ENCODE measurements around the gene OR56B4. TPM values are rescaled to one million over a fixed set of nuclear protein-coding genes. Genes with fewer than 3 reads are reported as not detected.
"Not testable (repeated sequence)": the region's sequence is repeated elsewhere in the genome, so short reads cannot be mapped to it uniquely, and the experiment has no call there.

OR56B4 gene
- total RNA-seq, 1 donor = not detected

GRCh38 chr11:6124245-6124644, 16.8 kb downstream of the OR56B4 start:
- Histone ChIP-seq H3K4me3 (ENCODE audit: low read length) (no peak overlapping the region), H3K27me3 (ENCODE audit: insufficient read depth, low read length) (no peaks in the 10 kb centered on the region)

GRCh38 chr11:6127881-6128280, 20.4 kb downstream of the OR56B4 start:
- Histone ChIP-seq H3K9me3 (ENCODE audit: low read depth, low read length) (no peaks in the 10 kb centered on the region), H3K4me1 (ENCODE audit: insufficient read depth, low read length) (peaks cover 56% of the 10 kb centered on the region), H3K27me3 (ENCODE audit: insufficient read depth, low read length) (no peaks in the 10 kb centered on the region), H3K4me3 (ENCODE audit: low read length) (no peak overlapping the region)

More at GRCh38 chr11:6124245-6124644, 16.8 kb downstream of the OR56B4 start:
- Histone ChIP-seq H3K9me3 (ENCODE audit: low read depth, low read length) (no peaks in the 10 kb centered on the region), H3K4me1 (ENCODE audit: insufficient read depth, low read length) (peaks cover 35% of the 10 kb centered on the region)

- H3K4me3 ChIP-seq (ENCODE audit: low read length) = no peak overlapping the region
- no peaks in the 10 kb centered on the region for H3K27me3 ChIP-seq (ENCODE audit: insufficient read depth, low read length)
- H3K4me1 ChIP-seq (ENCODE audit: insufficient read depth, low read length) = peaks cover 48% of the 10 kb centered on the region
- no peaks in the 10 kb centered on the region for H3K9me3 ChIP-seq (ENCODE audit: low read depth, low read length)
Measured at GRCh38 chr11:6129011-6129410, 21.5 kb downstream of the OR56B4 start.

- no peak overlapping the region for H3K4me3 ChIP-seq (ENCODE audit: low read length)
Measured at GRCh38 chr11:6129635-6130034, 22.2 kb downstream of the OR56B4 start.

GRCh38 chr11:6132431-6132830, 24.9 kb downstream of the OR56B4 start:
- no peaks in the 10 kb centered on the region for H3K9me3 ChIP-seq (ENCODE audit: low read depth, low read length)
- no peak overlapping the region for H3K4me3 ChIP-seq (ENCODE audit: low read length)
- no peaks in the 10 kb centered on the region for H3K27me3 ChIP-seq (ENCODE audit: insufficient read depth, low read length)
- peaks cover 38% of the 10 kb centered on the region for H3K4me1 ChIP-seq (ENCODE audit: insufficient read depth, low read length)

More at GRCh38 chr11:6129635-6130034, 22.2 kb downstream of the OR56B4 start:
- Histone ChIP-seq H3K9me3 (ENCODE audit: low read depth, low read length) (no peaks in the 10 kb centered on the region), H3K27me3 (ENCODE audit: insufficient read depth, low read length) (no peaks in the 10 kb centered on the region), H3K4me1 (ENCODE audit: insufficient read depth, low read length) (peaks cover 41% of the 10 kb centered on the region)

GRCh38 chr11:6135936-6136335, 28.5 kb downstream of the OR56B4 start:
- not testable (repeated sequence) for H3K4me1 ChIP-seq (ENCODE audit: insufficient read depth, low read length); H3K27me3 ChIP-seq (ENCODE audit: insufficient read depth, low read length); H3K4me3 ChIP-seq (ENCODE audit: low read length); H3K9me3 ChIP-seq (ENCODE audit: low read depth, low read length)

- no peaks in the 10 kb centered on the region for H3K9me3 ChIP-seq (ENCODE audit: low read depth, low read length)
- H3K27me3 ChIP-seq (ENCODE audit: insufficient read depth, low read length) = no peaks in the 10 kb centered on the region
- no peak overlapping the region for H3K4me3 ChIP-seq (ENCODE audit: low read length)
- H3K4me1 ChIP-seq (ENCODE audit: insufficient read depth, low read length) = peaks cover 14% of the 10 kb centered on the region
Measured at GRCh38 chr11:6142936-6143335, 35.5 kb downstream of the OR56B4 start.

GRCh38 chr11:6143737-6144136, 36.3 kb downstream of the OR56B4 start:
- H3K4me3 ChIP-seq (ENCODE audit: low read length); H3K9me3 ChIP-seq (ENCODE audit: low read depth, low read length): not testable (repeated sequence)

GRCh38 chr11:6151117-6151516, 43.6 kb downstream of the OR56B4 start:
- H3K9me3 ChIP-seq (ENCODE audit: low read depth, low read length) = no peaks in the 10 kb centered on the region

More at GRCh38 chr11:6143737-6144136, 36.3 kb downstream of the OR56B4 start:
- H3K27me3 ChIP-seq (ENCODE audit: insufficient read depth, low read length) = not testable (repeated sequence)
- H3K4me1 ChIP-seq (ENCODE audit: insufficient read depth, low read length) = peaks cover 14% of the 10 kb centered on the region

GRCh38 chr11:6152126-6152525, 44.6 kb downstream of the OR56B4 start:
- H3K4me3 ChIP-seq (ENCODE audit: low read length) = no peak overlapping the region
- H3K9me3 ChIP-seq (ENCODE audit: low read depth, low read length) = no peaks in the 10 kb centered on the region
- no peaks in the 10 kb centered on the region for H3K27me3 ChIP-seq (ENCODE audit: insufficient read depth, low read length)
- H3K4me1 ChIP-seq (ENCODE audit: insufficient read depth, low read length) = peaks cover 6% of the 10 kb centered on the region

More at GRCh38 chr11:6151117-6151516, 43.6 kb downstream of the OR56B4 start:
- Histone ChIP-seq H3K4me3 (ENCODE audit: low read length) (no peak overlapping the region), H3K27me3 (ENCODE audit: insufficient read depth, low read length) (no peaks in the 10 kb centered on the region), H3K4me1 (ENCODE audit: insufficient read depth, low read length) (no peaks in the 10 kb centered on the region)

GRCh38 chr11:6156628-6157359, 49.3 kb downstream of the OR56B4 start:
- Histone ChIP-seq H3K27me3 (ENCODE audit: insufficient read depth, low read length) (no peaks in the 10 kb centered on the region), H3K4me3 (ENCODE audit: low read length) (no peak overlapping the region), H3K4me1 (ENCODE audit: insufficient read depth, low read length) (peaks cover 8% of the 10 kb centered on the region), H3K9me3 (ENCODE audit: low read depth, low read length) (no peaks in the 10 kb centered on the region)

Other genes starting within 250 kb of the OR56B4 start
- not detected for gene OR52E8, start 250.0 kb upstream of the OR56B4 start, total RNA-seq
- gene OR52E4, start 227.1 kb upstream of the OR56B4 start, total RNA-seq = not detected
- not detected for gene OR52E5, start 214.5 kb upstream of the OR56B4 start, total RNA-seq
- gene OR56A3, start 165.4 kb upstream of the OR56B4 start, total RNA-seq = under 0.01 TPM
- gene OR56A5, start 139.2 kb upstream of the OR56B4 start, total RNA-seq = not detected
- gene OR52L1, start 120.7 kb upstream of the OR56B4 start, total RNA-seq = not detected
- not detected for gene OR56A4, start 100.7 kb upstream of the OR56B4 start, total RNA-seq
- gene OR56A1, start 76.9 kb upstream of the OR56B4 start, total RNA-seq = under 0.01 TPM
- not detected for gene OR52B2, start 62.6 kb downstream of the OR56B4 start, total RNA-seq
- gene OR52W1, start 91.5 kb downstream of the OR56B4 start, total RNA-seq = not detected
- not detected for gene C11orf42, start 97.9 kb downstream of the OR56B4 start, total RNA-seq
- 27.6 TPM for gene FHIP1B, start 127.0 kb downstream of the OR56B4 start, total RNA-seq
- gene CNGA4, start 131.4 kb downstream of the OR56B4 start, total RNA-seq = 0.21 TPM
- gene CCKBR, start 152.2 kb downstream of the OR56B4 start, total RNA-seq = not detected
- gene CAVIN3, start 212.8 kb downstream of the OR56B4 start, total RNA-seq = 1.8 TPM